H1 (cell line): ENCODE data around the gene RPS6KA4. TPM values are rescaled to one million over a fixed set of nuclear protein-coding genes. Genes with fewer than 3 reads are reported as not detected.

ENCODE experiments used
- BCL11A ChIP-seq, 2 experiments: IDR thresholded peaks; one replicate each; pipeline ENCODE4 v1.6.1; 2011; ENCODE audit warnings: low read depth in 2 of 2, low read length in 2 of 2, mild to moderate bottlenecking in 2 of 2
- CBX5 ChIP-seq: fragments of 300-800, 300-1000 bp; sonication (generic); IDR thresholded peaks from 2 replicates; pipeline ENCODE4 v1.7.1; 2016; ENCODE audit warnings: antibody characterized with exemption, low read length, low read depth
- CHD7 ChIP-seq: fragments of 300-600 bp; sonication (generic); IDR thresholded peaks from 2 replicates; pipeline ENCODE4 v1.7.1; 2012; ENCODE audit warnings: low read length, moderate library complexity, mild to moderate bottlenecking, inconsistent platforms; ENCODE audit not compliant: insufficient replicate concordance
- FOSL1 ChIP-seq: IDR thresholded peaks from 2 replicates; pipeline ENCODE4 v1.6.1; 2011; ENCODE audit warnings: mild to moderate bottlenecking, low read depth, low read length, moderate library complexity; ENCODE audit not compliant: insufficient read depth
- JUND ChIP-seq: IDR thresholded peaks from 2 replicates; pipeline ENCODE4 v1.6.1; 2011; ENCODE audit warnings: mild to moderate bottlenecking, improper control_type of control experiment, low read length
- KDM1A ChIP-seq: fragments of 200-600, 300-600 bp; sonication (generic); IDR thresholded peaks from 2 replicates; pipeline ENCODE4 v1.7.1; 2016; ENCODE audit warnings: mild to moderate bottlenecking, low read length, borderline replicate concordance
- KDM4A ChIP-seq: IDR thresholded peaks from one replicate; pipeline ENCODE4 v1.7.1; 2012; ENCODE audit warnings: low read depth, mild to moderate bottlenecking, moderate library complexity, low read length, inconsistent platforms; ENCODE audit not compliant: severe bottlenecking
- KDM5A ChIP-seq: fragments of 200-600 bp; IDR thresholded peaks from 2 replicates; pipeline ENCODE4 v1.7.1; 2012; ENCODE audit warnings: mild to moderate bottlenecking, low read length, inconsistent platforms, mixed read lengths
- NANOG ChIP-seq: IDR thresholded peaks from 2 replicates; pipeline ENCODE4 v1.6.1; 2011; ENCODE audit warnings: low read length, low read depth, mild to moderate bottlenecking, inconsistent platforms; ENCODE audit not compliant: insufficient read depth, poor library complexity, severe bottlenecking
- TCF12 ChIP-seq: IDR thresholded peaks from 2 replicates; pipeline ENCODE4 v1.6.1; 2011; ENCODE audit warnings: low read depth, mild to moderate bottlenecking, low read length
- YY1 ChIP-seq: IDR thresholded peaks from 2 replicates; pipeline ENCODE4 v1.6.1; 2011; ENCODE audit warnings: low read depth, mild to moderate bottlenecking, low read length
- polyA plus RNA-seq, 7 experiments: library from polyadenylated mRNA; depleted of rRNA in 3 of 7; stranded (reverse) in 5 of 7; unstranded in 2 of 7; fragments of >200 nt in 5 of 7; fragments of 200-250 nt in 2 of 7; gene quantifications; 1 replicate in 5 of 7; 2 replicates in 1 of 7; 4 replicates in 1 of 7; pipeline versions ENCODE4 v1.2.1 to v1.2.3, GENCODE V29; 2011 to 2013; ENCODE audit warnings: missing spikeins in 2 of 7, mixed read lengths in 2 of 7
- total RNA-seq: library from RNA; stranded (reverse); fragmentation: NEBNext Ultra II Directional; extraction: Animal tissue kit (Norgen Biotek cat#: 25700); gene quantifications from 2 replicates; pipeline ENCODE4 v1.2.1, GENCODE V29; 2021

RPS6KA4 gene
- total and polyA plus RNA-seq, 2 of the 8 experiments (the other 6 are each of a cell fraction or from before 2014, with no cell fraction given) = 8.2 to 12.6 TPM

DNA sequence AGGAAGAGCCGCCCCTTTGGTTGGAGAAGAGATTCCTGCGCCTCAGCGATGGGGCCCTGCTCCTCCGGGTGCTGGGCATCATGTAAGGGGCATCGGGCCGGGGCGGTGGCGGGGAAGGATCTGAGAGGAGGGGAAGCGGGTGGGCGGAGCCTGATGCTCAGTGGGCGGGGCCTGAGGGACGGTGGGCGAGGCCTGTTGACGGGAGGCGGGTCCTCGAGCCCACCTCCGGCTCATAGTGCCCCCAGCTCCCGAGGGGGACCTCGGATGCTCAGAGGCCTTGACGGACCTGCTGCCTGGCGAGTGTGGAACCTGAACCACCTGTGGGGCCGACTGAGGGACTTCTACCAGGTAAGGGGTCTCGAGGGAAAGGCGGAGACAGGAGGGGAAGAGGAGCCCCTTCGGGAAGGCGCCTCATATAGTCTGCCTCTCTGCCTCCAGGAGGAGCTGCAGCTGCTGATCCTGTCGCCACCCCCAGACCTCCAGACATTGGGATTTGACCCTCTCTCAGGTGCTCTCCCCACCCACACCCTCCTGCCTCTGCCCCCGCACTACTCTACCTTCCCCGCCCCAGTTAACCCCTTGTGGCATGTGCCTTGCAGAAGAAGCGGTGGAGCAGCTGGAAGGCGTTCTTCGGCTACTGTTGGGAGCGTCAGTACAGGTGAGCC, 18.2 kb upstream of the RPS6KA4 start (continued):
- no peak for TF ChIP-seq CHD7
- TF ChIP-seq FOSL1 = no peak
- no peak for TF ChIP-seq TCF12
- TF ChIP-seq YY1 = no peak
- TF ChIP-seq NANOG = no peak
- peak; percentile 93 for TF ChIP-seq KDM4A
- TF ChIP-seq KDM1A = peak; percentile 43; the same call in 1 of the 2 replicates
- no peak for TF ChIP-seq JUND
- TF ChIP-seq CBX5 = no peak
- no peak for TF ChIP-seq KDM5A
- TF ChIP-seq BCL11A (IDR thresholded peaks at IDR 0.05; ENCODE audit: low read depth in 2 of 2, low read length in 2 of 2) = no peak
